NCI-H187 (cell line): ENCODE measurements around the gene AJM1.

Experiments used
- DNase-seq, 2 experiments: peaks; one replicate each; lab custom pipeline; 2025; lab: John Stamatoyannopoulos, UW

Gene AJM1

GRCh38 chr9:136808075-136808805, 34.0 kb upstream of the AJM1 start:
- DNase-seq, result no peak

- DNase-seq, result no peak
These were observed 33.5 kb upstream of the AJM1 start for GRCh38 chr9:136808806-136809158.

GRCh38 chr9:136814725-136815421, 27.4 kb upstream of the AJM1 start:
- DNase-seq, result no peak

DNA sequence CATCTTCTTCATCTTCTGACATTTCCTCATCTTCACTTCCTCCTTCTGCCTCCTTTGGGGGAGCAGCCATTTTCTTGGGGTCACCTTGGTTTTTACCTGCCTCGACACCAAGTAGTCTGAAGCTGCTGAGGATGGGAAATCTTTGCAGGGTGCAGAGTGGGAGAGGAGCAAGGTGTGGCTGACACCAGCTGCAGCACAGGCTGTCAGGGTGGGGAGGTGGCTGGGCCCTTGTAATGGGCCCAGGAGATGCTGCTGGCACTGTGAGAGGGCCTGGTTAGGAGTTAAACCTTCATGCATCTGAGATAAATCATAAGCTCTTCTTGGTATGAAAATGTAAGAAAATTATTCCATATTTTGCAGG, 26.9 kb upstream of the AJM1 start:
- no peak for DNase-seq

DNA sequence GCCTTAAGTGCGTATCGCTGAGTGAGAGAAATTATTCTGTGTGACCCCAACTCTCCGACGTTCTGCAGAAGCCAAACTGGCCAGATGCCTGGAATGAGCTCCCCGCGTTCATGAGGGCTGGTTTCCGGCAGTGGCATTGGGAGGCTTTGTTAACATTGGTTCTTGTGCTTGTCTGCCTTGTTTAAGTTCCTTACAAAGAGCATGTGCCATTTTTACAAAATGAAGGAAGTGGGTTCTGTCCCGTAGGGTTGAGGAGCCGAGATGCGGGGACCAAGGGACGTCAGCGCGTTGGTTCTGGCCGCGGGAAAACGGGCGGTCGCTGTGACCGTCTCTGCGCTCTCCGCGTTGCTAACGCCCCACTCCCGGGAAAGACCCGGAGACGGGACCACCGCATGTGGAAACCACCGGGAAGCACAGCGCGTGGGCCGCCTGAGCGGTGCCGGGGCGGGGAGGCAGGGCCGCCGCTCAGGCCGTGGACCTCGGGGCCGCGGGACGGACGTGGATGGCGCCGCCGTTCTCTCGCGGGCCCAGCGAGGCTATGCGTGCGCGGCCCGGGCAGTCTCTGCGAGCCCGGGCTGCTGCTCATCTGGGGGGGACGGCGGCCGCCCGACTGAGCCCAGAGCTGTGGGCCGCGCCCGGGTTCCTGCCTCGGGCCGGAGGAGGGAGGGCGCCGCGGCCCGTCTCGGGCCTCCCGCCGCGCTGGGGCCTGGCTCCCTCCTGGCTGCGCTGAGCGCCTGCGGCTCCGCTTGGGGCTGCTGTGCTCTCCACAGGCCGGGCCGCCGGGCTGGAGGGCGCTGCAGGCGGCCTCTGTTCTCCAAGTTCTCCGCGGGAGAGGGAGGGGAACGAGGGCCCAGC, 21.1 kb upstream of the AJM1 start:
- DNase-seq, result no peak

- no peak for DNase-seq
These were observed 20.3 kb upstream of the AJM1 start for GRCh38 chr9:136821826-136822544.

DNA sequence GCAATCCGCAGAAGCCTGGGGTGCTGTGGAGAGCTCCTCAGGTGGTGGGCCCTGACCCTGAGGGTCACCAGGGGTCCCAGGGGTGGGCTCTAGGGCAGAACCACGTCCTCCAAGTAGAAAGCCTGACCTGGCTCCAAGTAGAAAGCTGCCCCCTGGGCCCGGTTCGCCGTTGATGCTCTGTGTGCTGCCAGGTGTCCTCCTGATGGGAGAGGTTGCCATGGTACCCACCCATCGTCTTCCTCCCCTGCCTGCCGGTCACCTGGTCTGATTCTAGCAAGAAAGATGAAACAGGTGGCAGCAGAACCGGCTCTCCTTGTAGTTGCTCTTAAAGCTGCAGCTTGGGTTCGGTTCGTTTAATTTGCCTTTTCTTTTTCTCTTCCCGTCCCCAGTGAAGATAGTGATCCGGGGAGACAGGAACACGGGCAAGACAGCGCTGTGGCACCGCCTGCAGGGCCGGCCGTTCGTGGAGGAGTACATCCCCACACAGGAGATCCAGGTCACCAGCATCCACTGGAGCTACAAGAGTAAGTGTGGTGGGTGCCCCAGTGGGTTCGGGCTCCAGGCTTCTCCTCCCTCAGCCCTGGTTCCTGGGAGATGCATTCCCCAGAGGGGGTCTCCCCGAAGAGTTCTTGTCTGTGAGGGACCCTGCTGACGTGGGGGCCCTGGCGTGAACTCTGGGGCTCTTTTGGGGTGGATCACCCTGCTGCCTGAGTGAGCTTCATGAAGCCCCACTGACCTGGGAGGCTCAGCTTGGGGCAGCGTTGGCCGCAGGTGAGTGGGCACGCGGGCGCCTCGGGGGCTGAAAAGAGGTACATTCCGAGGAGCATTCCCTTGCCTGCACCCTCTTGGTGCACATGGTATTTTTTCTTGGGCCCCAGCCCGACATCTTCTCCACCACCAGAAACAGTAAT, 18.9 kb upstream of the AJM1 start:
- no peak for DNase-seq

- no peak for DNase-seq
These were observed 17.6 kb upstream of the AJM1 start for GRCh38 chr9:136824496-136825225.

DNA sequence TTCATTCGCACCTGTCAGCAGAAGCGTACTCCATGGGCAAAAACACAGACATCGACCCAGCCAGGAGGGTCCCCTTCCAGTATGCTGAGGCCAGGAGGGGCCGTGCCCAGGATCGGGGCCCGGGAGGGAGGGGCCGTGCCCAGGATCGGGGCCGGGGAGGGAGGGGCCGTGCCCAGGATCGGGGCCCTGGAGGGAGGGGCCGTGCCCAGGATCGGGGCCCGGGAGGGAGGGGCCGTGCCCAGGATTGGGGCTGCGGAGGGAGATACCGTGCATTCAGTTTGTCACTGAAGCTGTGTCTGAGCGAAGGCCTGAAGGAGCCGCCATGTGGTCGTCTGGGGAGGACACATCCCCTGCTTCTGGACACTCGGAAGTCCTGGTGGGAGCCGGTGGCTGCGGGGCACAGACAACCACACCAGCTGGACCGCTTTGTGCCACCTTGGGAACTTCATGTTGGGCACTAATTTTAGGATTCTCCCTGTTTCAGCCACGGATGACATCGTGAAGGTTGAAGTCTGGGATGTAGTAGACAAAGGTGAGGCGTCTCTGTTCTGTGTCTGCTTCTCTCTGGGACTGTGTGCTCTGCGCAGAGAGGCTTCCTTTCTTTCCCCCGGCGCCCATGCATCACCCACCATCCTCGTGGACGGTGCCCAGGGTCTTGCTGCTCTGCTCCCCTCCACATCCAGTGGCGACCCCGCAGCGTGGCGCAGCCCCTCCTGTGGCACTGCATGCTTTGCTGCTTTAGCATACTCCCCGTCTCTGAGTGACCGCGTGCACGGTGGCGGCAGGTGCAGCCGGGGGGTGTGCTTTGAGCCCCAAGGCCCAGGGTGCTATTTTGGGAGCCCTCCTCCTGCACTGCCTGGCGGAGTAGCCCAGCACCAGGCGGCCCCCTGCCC, 16.7 kb upstream of the AJM1 start:
- no peak for DNase-seq

DNA sequence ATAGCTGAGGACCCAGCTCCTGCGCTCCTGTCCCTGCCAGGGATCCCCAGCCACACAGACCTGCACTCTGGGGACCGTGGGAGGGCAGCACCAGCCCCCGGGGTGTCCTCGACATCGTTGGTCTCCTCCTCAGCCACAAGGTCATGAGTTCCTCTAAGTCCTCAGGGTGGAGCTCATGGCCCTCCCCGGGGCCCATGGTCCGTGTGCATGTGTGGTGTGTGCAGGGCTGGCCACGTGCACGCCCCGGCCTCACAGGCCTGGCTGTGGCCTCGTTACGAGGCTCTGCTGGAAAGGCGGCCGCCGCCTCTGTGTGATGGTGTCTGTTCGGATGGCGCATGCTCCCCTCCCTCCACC, 16.1 kb upstream of the AJM1 start:
- no peak for DNase-seq

DNA sequence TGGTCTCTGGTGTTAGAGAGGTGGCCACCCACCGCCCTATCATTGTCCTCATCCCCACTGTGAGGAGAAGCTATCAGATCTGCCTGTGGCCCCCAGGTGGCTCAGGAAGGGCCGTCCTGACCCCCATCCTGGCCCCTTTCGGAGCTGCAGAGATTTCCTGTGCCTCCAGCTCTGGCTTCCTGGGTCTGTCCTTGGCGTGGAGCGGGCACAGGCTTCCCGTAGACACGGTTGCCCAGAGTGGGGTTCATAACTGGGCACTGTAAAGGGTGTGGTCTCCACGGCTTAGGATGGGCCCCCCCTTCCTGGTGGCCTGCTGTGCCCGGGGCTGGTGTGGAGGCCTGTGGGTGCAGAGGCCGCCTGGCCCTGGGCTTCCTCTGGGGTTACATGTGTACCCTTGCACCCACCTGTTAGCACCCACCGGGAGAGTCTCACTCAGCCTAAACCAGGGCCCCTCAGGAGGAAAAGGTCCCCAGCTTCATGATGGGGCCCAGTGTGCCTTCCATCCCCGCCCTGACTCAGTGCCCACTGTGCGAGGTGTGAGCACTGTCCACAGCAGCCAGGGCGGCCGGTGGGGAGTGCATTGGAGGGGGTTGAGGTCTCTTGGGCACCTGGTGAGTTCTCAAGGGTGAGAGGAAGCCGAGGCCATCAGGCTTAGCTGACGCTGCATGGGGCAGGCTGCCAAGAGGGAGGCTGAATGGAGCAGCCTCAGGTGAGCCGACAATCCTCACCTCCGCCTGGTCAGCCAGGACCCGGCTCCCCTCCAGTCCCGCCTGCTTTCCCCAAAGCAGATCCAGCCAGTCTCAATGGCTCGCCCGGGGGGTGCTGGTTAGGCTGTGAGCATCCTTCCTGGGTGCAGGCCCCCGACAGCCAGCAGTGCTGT, 15.3 kb upstream of the AJM1 start:
- no peak for DNase-seq

- no peak for DNase-seq
These were observed 14.3 kb upstream of the AJM1 start for GRCh38 chr9:136827794-136828473.

- DNase-seq, result no peak
These were observed 13.7 kb upstream of the AJM1 start for GRCh38 chr9:136828474-136829140.

- no peak for DNase-seq
These were observed 12.9 kb upstream of the AJM1 start for GRCh38 chr9:136829412-136829811.

GRCh38 chr9:136829981-136830885, 12.0 kb upstream of the AJM1 start:
- no peak for DNase-seq

DNA sequence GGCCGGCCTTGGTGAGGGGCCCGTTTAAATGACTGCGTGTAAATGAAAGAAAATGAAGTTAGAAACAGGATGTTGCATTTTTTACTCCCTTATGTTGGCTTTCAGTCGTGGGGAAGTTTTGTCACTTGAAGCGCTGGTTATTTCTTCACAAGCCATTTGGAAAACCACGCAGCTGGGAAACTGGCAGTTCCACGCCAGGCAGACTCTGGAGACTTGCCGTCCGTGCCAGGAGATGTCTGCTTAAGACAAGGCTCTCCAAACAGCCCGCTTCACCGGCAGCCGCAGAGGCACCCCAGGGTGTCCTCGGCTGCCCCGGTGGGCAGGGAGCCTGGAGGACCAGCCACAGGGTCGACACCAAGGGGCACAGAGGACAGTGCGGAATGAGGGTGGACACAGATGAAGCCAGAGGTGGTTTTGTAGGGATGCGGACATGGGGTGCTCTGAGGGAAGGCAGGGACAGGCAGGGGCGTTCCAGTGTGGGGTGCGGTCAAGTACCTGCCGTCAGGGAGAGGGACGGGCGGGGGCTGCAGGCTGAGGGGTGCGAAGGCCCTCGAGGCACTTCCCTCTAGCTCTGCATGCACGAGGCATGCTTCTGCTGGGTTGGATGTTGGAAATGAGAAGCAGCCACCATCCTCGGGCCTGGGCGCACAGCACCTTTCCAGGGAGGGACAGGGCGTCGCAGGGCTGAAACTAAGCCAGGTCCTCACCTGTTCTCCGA, 11.1 kb upstream of the AJM1 start:
- no peak for DNase-seq
